ENCODE measurements around the gene CD320.

The CD320 gene

GRCh38 chr19:8307965-8308866 lies at the start of gene CD320 (continued):
- TF ChIP-seq CTCF (tag by site-specific recombination; IDR thresholded peaks at IDR 0.05) (no peak; the same call in 1 of the 2 replicates), ZBTB6 (tag by site-specific recombination; IDR thresholded peaks at IDR 0.05) (no peak), ZNF645 (tag by site-specific recombination; IDR thresholded peaks at IDR 0.05) (no peak; the same call in none of the 2 replicates), PRDM2 (tag by site-specific recombination; IDR thresholded peaks at IDR 0.05; ENCODE audit: borderline replicate concordance) (no peak), WT1 (tag by site-specific recombination; IDR thresholded peaks at IDR 0.05) (0 out of 2 replicates have a peak, but pooled peaks have one; percentile 2), ZSCAN30 (tag by site-specific recombination; IDR thresholded peaks at IDR 0.05) (peak; percentile 75; the same call in 1 of the 2 replicates), ZNF670 (tag by site-specific recombination; IDR thresholded peaks at IDR 0.05; ENCODE audit: low read depth) (no peak), ZNF660 (tag by site-specific recombination; IDR thresholded peaks at IDR 0.05) (peak; percentile 63; the same call in 1 of the 2 replicates), ZNF24 (tag by site-specific recombination; IDR thresholded peaks at IDR 0.05) (peak; percentile 69; the same call in 1 of the 2 replicates), SP3 (tag by site-specific recombination; IDR thresholded peaks at IDR 0.05) (peak; percentile 86), ZNF561 (tag by site-specific recombination; IDR thresholded peaks at IDR 0.05; ENCODE audit: borderline replicate concordance) (peak; percentile 95), ZNF324 (tag by site-specific recombination; IDR thresholded peaks at IDR 0.05) (peak; percentile 63; the same call in 1 of the 2 replicates), ZNF529 (tag by site-specific recombination; IDR thresholded peaks at IDR 0.05; ENCODE audit: insufficient replicate concordance) (no peak), ZFHX2 (tag by site-specific recombination; conservative IDR thresholded peaks at IDR 0.05) (peak; percentile 33; the same call in 1 of the 2 replicates), AEBP2 (tag by site-specific recombination; IDR thresholded peaks at IDR 0.05; ENCODE audit: borderline replicate concordance) (no peak), ZNF37A (tag by site-specific recombination; IDR thresholded peaks at IDR 0.05) (no peak), REPIN1 (tag by site-specific recombination; IDR thresholded peaks at IDR 0.05; ENCODE audit: low read depth) (0 out of 2 replicates have a peak, but pooled peaks have one; percentile 27), YY1 (tag by site-specific recombination; IDR thresholded peaks at IDR 0.05) (no peak), ZNF626 (tag by site-specific recombination; IDR thresholded peaks at IDR 0.05) (no peak), ZNF449 (tag by site-specific recombination; IDR thresholded peaks at IDR 0.05) (peak; percentile 23), ZXDB (tag by site-specific recombination; IDR thresholded peaks at IDR 0.05) (peak; percentile 95)
